GM12878 (cell line): ENCODE results near the gene SBF2.

Experiments used
- CBX3 ChIP-seq: fragments of 200-600 bp; sonication (generic); IDR thresholded peaks from 2 replicates; pipeline ENCODE4 v1.6.1; 2016; ENCODE audit warnings: low read depth, borderline replicate concordance
- CREB1 ChIP-seq: IDR thresholded peaks from 2 replicates; pipeline ENCODE4 v1.6.1; 2012; ENCODE audit warnings: low read depth, mild to moderate bottlenecking, inconsistent platforms
- CTCF ChIP-seq, 3 experiments: IDR thresholded peaks in 2 of 3; conservative IDR thresholded peaks in 1 of 3; 2 replicates each; pipeline ENCODE4 v1.5.1; 2011; ENCODE audit warnings: low read depth in 3 of 3, low read length in 3 of 3, mild to moderate bottlenecking in 3 of 3, control low read depth in 2 of 3, moderate library complexity in 2 of 3, inconsistent platforms in 1 of 3, mixed read lengths in 1 of 3; ENCODE audit not compliant: control insufficient read depth in 2 of 3, insufficient read depth in 1 of 3; ENCODE audit errors: extremely low read depth in 1 of 3
- EP300 ChIP-seq, 2 experiments: fragments of 150-350 bp in 1 of 2; IDR thresholded peaks; 2 replicates each; pipeline ENCODE4 v1.6.1; 2011 to 2012; ENCODE audit warnings: low read depth in 2 of 2, low read length in 2 of 2, borderline replicate concordance in 1 of 2, improper control_type of control experiment in 1 of 2, inconsistent platforms in 1 of 2; ENCODE audit not compliant: control insufficient read depth in 1 of 2
- EZH2 ChIP-seq: IDR thresholded peaks from 2 replicates; pipeline ENCODE4 v1.6.1; 2012; ENCODE audit warnings: low read depth, mild to moderate bottlenecking, control low read depth, inconsistent platforms, low read length, borderline replicate concordance; ENCODE audit not compliant: control insufficient read depth
- LARP7 ChIP-seq: fragments of 450-650 bp; IDR thresholded peaks from 2 replicates; pipeline ENCODE4 v1.6.1; 2017; ENCODE audit warnings: mild to moderate bottlenecking
- MAX ChIP-seq: IDR thresholded peaks from 2 replicates; pipeline ENCODE4 v1.6.1; 2012; ENCODE audit warnings: low read depth, low read length, improper control_type of control experiment
- POLR2A ChIP-seq: IDR thresholded peaks from 2 replicates; pipeline ENCODE4 v1.6.1; 2011; ENCODE audit warnings: low read depth, mild to moderate bottlenecking, low read length
- POU2F2 ChIP-seq: IDR thresholded peaks from 3 replicates; pipeline ENCODE4 v1.6.1; 2011; ENCODE audit warnings: low read depth, mild to moderate bottlenecking, low read length, borderline replicate concordance
- SREBF1 ChIP-seq: IDR thresholded peaks from 2 replicates; pipeline ENCODE4 v1.6.1; 2012; ENCODE audit warnings: mild to moderate bottlenecking, low read length
- USF2 ChIP-seq: IDR thresholded peaks from 2 replicates; pipeline ENCODE4 v1.6.1; 2011; ENCODE audit warnings: low read depth, low read length, improper control_type of control experiment, borderline replicate concordance
- ZBTB40 ChIP-seq: fragments of 450-650 bp; IDR thresholded peaks from 2 replicates; pipeline ENCODE4 v1.6.1; 2016; ENCODE audit warnings: mild to moderate bottlenecking, moderate library complexity, borderline replicate concordance
- ZSCAN29 ChIP-seq: fragments of 450-650 bp; IDR thresholded peaks from 2 replicates; pipeline ENCODE4 v1.6.1; 2017; ENCODE audit warnings: mild to moderate bottlenecking, moderate library complexity

- TF ChIP-seq SREBF1 (no peak), ZSCAN29 (no peak), POU2F2 (no peak), CTCF (IDR thresholded peaks at IDR 0.05 in 2 of 3, conservative IDR thresholded peaks at IDR 0.05 in 1 of 3; ENCODE audit: control insufficient read depth in 2 of 3, extremely low read depth in 1 of 3, insufficient read depth in 1 of 3, low read depth in 3 of 3, low read length in 3 of 3) (no peak), EZH2 (no peak), USF2 (no peak), CBX3 (no peak), CREB1 (no peak), MAX (no peak), LARP7 (no peak), POLR2A (no peak), EP300 (IDR thresholded peaks at IDR 0.05; ENCODE audit: borderline replicate concordance in 1 of 2, control insufficient read depth in 1 of 2, low read depth in 2 of 2, low read length in 2 of 2) (no peak), ZBTB40 (no peak)
Observed at GRCh38 chr11:9895006-9895405, 399.0 kb downstream of the SBF2 start.
